Esophagus muscularis mucosa (tissue), 4 donors: ENCODE data around the gene SDCBP2. TPM values are rescaled to one million over a fixed set of nuclear protein-coding genes. Genes with fewer than 3 reads are reported as not detected.

Experiments used
- DNase-seq: peaks from one replicate; pipeline ENCODE4 v3.0.0-alpha.2; 2017; ENCODE audit errors: extremely low spot score
- H3K27ac ChIP-seq, 4 donors: fragments of 200-600 bp; sonication (generic); replicated peaks in 1 of 4; 1 replicate in 3 of 4; 2 replicates in 1 of 4; pipeline ENCODE4 v1.5.1; 2016 to 2019; ENCODE audit warnings: mild to moderate bottlenecking in 1 of 4
- H3K27me3 ChIP-seq, 4 donors: fragments of 200-600 bp; sonication (generic); one replicate each; pipeline versions ENCODE4 v1.5.1 to v1.6.0; 2016 to 2019
- H3K36me3 ChIP-seq, 4 donors: fragments of 200-600 bp; sonication (generic); one replicate each; pipeline ENCODE4 v1.5.1; 2016 to 2019
- H3K4me1 ChIP-seq, 4 donors: fragments of 200-600 bp; sonication (generic); one replicate each; pipeline ENCODE4 v1.5.1; 2016 to 2019
- H3K4me3 ChIP-seq, 4 donors: fragments of 200-600 bp; sonication (generic); 1 replicate in 2 of 4; 2 replicates in 2 of 4; pipeline ENCODE4 v1.5.1; 2016 to 2019; ENCODE audit warnings: mild to moderate bottlenecking in 4 of 4, moderate library complexity in 1 of 4
- H3K9me3 ChIP-seq, 4 donors: fragments of 200-600 bp; sonication (generic); 1 replicate in 3 of 4; 2 replicates in 1 of 4; pipeline ENCODE4 v1.5.1; 2016 to 2019
- EP300 ChIP-seq: sonication (generic); formaldehyde crosslinking; IDR thresholded peaks from one replicate; pipeline ENCODE4 v1.6.1; 2017; ENCODE audit warnings: antibody characterized with exemption
- POLR2A ChIP-seq: fragments of 450-650 bp; IDR thresholded peaks from one replicate; pipeline ENCODE4 v1.6.1; 2017; ENCODE audit warnings: antibody characterized with exemption, moderate library complexity, mild to moderate bottlenecking, low read depth
- POLR2AphosphoS5 ChIP-seq, 2 donors: sonication (generic); formaldehyde crosslinking; IDR thresholded peaks; one replicate each; pipeline ENCODE4 v1.6.1; 2017; ENCODE audit warnings: antibody characterized with exemption in 2 of 2
- WGBS: methylation state at CpG from one replicate; pipeline ENCODE4 v1.1.5; 2018; 5-methylcytosine and 5-hydroxymethylcytosine counted together
- intact Hi-C: fragments of 100-400 bp; cut with DNase I; formaldehyde crosslinking; loops from one replicate; pipeline ENCODE4 v1.15.1; 2023
- total RNA-seq, 4 donors: library from RNA; depleted of rRNA; stranded (reverse); fragments of >200 nt; gene quantifications; one replicate each; pipeline versions ENCODE4 v1.1.0 to v1.2.1, GENCODE V29; 2016
- TF ChIP-seq, protein P1 (sequence below), 3 experiments: fragments of 200-600 bp in 2 of 3; fragments of 450-650 bp in 1 of 3; sonication (generic) in 2 of 3; IDR thresholded peaks; one replicate each; pipeline ENCODE4 v1.5.1; 2017 to 2019; ENCODE audit warnings: antibody characterized with exemption in 3 of 3, mild to moderate bottlenecking in 2 of 3, moderate library complexity in 1 of 3

Gene SDCBP2
- total RNA-seq, 4 donors from 2014 or later, result 2.1 to 6.2 (median 4.1) TPM

DNA sequence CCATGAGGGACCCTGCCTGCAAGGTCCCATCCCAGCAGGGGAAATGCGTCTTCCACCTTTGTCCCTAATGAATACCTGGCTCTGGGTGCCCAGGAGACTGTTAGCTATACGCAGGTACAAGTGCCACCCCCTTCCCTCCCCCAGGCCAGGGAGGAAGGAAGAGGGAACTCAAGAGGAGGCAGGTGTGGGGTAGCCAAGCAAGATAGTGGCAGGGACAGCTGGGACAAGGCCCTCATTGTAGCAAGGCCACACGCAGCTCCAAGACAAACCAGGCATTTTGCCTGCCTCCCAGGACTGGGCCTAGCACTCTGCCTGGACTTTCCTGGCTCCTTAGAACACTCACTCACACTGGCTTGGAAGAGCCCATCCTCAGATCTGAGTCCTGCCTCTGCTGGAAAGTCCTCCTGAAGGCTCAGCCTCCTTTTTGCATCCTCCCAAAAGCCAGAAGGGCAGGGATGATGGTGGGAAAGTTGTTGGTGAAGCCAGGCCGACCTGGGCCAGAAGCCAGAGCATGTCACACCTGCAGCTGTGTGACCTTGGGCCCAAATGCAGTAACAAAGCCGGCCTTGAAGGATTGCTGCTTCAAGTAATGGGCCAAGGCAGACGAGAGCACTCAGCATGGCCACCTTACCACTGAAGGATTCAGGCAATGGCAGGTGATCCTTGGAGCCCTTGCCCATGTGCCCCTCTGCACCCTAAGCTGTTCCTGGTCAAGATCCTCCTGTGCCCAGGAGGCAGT, 35.1 kb downstream of the SDCBP2 start:
- WGBS, result 85% methylated on average over 6 of the region's 6 CpGs
- TF ChIP-seq POLR2A (no peak), POLR2AphosphoS5 (IDR thresholded peaks at IDR 0.05) (no peak)
- intact Hi-C loops, result no loop called here
- no peaks in the 10 kb centered on the region for H3K27me3 ChIP-seq
- H3K27ac ChIP-seq, result no peak overlapping the region
- H3K4me3 ChIP-seq, result no peak overlapping the region
- peaks cover 0 to 34% (median 17%) of the 10 kb centered on the region in 4 donors for H3K36me3 ChIP-seq
- H3K4me1 ChIP-seq, result peaks cover 0 to 6% (median 3%) of the 10 kb centered on the region in 4 donors
- no peaks in the 10 kb centered on the region for H3K9me3 ChIP-seq
- no peak for DNase-seq

DNA sequence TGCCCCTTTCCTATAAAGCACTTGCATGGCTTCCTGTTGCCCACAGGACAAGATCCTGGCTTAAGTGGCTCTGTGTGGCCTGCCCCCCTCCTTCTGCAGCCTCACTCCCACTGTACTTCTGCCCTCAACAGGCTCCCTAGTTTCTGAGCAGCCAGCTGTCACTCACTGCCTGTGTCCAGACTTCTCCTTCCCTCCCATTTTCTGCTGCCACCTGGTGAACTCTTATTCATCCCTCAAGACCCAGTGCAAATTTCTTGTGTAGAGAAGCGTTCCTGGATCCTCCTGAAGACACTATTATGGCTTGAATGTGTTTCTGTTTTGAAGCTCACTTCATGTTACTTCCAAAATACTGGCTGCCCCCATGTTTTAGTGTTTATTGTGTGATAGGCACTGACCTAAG, 36.3 kb downstream of the SDCBP2 start:
- Histone ChIP-seq H3K4me3 (no peak overlapping the region), H3K36me3 (peaks cover 0 to 30% (median 12%) of the 10 kb centered on the region in 4 donors), H3K9me3 (no peaks in the 10 kb centered on the region), H3K27ac (no peak overlapping the region), H3K27me3 (no peaks in the 10 kb centered on the region), H3K4me1 (peaks cover 0 to 6% (median 3%) of the 10 kb centered on the region in 4 donors)
- intact Hi-C loops, result no loop called here
- DNase-seq, result no peak
- TF ChIP-seq EP300, result no peak
- TF ChIP-seq, protein P1, sequence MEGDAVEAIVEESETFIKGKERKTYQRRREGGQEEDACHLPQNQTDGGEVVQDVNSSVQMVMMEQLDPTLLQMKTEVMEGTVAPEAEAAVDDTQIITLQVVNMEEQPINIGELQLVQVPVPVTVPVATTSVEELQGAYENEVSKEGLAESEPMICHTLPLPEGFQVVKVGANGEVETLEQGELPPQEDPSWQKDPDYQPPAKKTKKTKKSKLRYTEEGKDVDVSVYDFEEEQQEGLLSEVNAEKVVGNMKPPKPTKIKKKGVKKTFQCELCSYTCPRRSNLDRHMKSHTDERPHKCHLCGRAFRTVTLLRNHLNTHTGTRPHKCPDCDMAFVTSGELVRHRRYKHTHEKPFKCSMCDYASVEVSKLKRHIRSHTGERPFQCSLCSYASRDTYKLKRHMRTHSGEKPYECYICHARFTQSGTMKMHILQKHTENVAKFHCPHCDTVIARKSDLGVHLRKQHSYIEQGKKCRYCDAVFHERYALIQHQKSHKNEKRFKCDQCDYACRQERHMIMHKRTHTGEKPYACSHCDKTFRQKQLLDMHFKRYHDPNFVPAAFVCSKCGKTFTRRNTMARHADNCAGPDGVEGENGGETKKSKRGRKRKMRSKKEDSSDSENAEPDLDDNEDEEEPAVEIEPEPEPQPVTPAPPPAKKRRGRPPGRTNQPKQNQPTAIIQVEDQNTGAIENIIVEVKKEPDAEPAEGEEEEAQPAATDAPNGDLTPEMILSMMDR (IDR thresholded peaks at IDR 0.05), result no peak
- TF ChIP-seq POLR2A, result no peak
- no peak for TF ChIP-seq POLR2AphosphoS5 (IDR thresholded peaks at IDR 0.05)
- WGBS, result 92% methylated on average over 1 of the region's 1 CpG

DNA sequence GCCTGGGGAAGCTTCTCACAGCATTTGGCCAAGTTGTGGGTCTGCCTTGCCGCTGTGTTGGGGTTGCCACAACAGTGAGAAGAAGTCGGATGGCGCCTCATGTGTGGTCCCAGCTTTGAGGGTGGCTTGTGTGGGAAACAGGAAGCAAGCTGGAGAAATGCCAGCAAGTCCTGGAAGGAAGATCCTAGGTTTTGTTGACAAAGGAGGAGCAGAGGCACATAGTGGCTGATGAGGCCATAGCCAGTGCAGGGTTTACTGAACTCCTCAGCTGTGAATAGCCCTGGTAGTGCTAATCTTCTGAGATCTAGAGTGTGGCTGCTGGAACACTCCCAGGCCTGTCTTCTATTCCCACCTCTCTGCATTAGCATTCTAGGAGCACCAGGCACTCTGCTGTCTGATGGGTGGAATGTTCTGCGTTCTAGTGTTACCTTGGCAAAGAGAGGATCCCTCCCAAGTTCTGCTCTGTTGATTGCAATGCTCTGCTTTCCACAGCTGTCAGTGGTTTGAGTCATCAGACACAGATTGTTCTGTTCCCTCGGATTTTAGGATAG, 37.7 kb downstream of the SDCBP2 start:
- WGBS, result 62% methylated on average over 5 of the region's 5 CpGs
- no peaks in the 10 kb centered on the region for H3K27me3 ChIP-seq
- intact Hi-C loops, result no loop called here
- no peak for DNase-seq
- H3K9me3 ChIP-seq, result no peaks in the 10 kb centered on the region
- TF ChIP-seq POLR2AphosphoS5 (IDR thresholded peaks at IDR 0.05) (no peak), POLR2A (no peak), EP300 (no peak)
- TF ChIP-seq, protein P1 (IDR thresholded peaks at IDR 0.05), result no peak
- H3K27ac ChIP-seq, result no peak overlapping the region
- no peak overlapping the region for H3K4me3 ChIP-seq
- peaks cover 0 to 6% (median 3%) of the 10 kb centered on the region in 4 donors for H3K4me1 ChIP-seq
- H3K36me3 ChIP-seq, result peaks cover 0 to 17% (median 5%) of the 10 kb centered on the region in 4 donors

DNA sequence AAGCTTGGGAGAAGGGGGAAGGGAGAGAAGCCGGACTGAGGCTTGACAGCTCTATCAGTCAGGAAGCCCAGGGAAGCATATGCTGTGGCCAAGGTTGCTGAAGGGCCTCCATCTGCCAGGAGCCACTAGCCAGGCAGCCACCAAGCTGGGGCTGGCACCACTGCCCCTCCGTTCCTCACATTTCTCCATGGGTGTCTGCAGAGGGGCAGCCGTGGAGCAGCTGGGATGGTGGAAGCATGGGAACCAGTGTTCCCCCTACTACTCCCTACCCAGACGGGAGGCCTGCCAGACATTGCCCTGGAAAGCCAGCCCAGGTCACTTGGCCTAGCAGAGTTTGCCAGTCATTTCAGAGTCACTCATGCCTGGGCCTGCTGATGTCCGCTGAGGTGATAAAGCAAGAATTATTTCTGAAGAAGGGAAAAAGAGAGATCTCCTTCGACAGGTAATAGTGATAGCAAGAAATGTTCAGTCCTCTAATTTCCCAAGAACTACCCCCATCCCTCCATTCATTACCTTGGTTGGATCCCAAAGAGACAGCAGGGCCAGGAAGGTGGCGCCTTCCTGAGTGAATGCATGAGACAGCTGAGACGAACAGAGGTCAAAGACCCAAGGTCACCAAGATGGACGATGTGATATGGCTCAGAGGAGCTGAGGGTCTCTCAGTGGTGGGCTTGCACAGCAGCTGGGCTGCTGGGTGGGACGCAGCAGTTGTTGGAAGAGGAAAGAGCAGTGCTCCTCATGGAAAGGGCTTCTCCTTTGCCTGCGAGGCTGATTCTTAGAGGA, 41.0 kb downstream of the SDCBP2 start:
- Histone ChIP-seq H3K4me3 (no peak overlapping the region), H3K27ac (no peak overlapping the region), H3K4me1 (peaks cover 0 to 14% (median 10%) of the 10 kb centered on the region in 4 donors), H3K36me3 (peaks cover 0 to 5% (median 0%) of the 10 kb centered on the region in 4 donors), H3K9me3 (no peaks in the 10 kb centered on the region), H3K27me3 (no peaks in the 10 kb centered on the region)
- 87% methylated on average over 11 of the region's 11 CpGs for WGBS
- no peak for DNase-seq
- intact Hi-C loops, result no loop called here
- no peak for TF ChIP-seq EP300
- no peak for TF ChIP-seq POLR2A
- TF ChIP-seq, protein P1 (IDR thresholded peaks at IDR 0.05), result no peak
- TF ChIP-seq POLR2AphosphoS5 (IDR thresholded peaks at IDR 0.05), result no peak

DNA sequence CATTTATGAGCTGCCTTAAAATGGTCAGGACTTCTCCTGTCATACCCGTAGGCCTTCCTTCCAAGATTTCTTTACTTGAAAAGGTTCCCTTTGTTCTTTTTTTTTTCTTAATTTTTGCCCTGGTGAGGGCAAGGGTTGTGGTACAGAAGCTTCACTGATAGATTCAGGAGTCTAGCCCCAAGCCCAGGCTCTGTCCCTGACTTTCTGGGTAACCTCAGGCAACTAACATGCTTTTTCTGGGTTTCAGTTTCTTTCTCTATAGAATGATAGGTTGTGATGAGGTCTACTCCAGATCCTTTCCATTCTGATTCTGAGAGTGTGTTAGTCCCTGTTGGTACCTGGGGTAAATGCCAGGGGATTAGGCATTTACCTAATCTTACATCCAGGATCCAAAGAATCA, 41.6 kb downstream of the SDCBP2 start:
- peaks cover 0 to 14% (median 10%) of the 10 kb centered on the region in 4 donors for H3K4me1 ChIP-seq
- TF ChIP-seq POLR2AphosphoS5 (IDR thresholded peaks at IDR 0.05) (no peak), POLR2A (no peak), EP300 (no peak)
- TF ChIP-seq, protein P1 (IDR thresholded peaks at IDR 0.05), result no peak
- peaks cover 0 to 5% (median 0%) of the 10 kb centered on the region in 4 donors for H3K36me3 ChIP-seq
- no peaks in the 10 kb centered on the region for H3K9me3 ChIP-seq
- H3K27ac ChIP-seq, result no peak overlapping the region
- intact Hi-C loops, result no loop called here
- DNase-seq, result no peak
- 82% methylated on average over 1 of the region's 1 CpG for WGBS
- H3K27me3 ChIP-seq, result no peaks in the 10 kb centered on the region
- no peak overlapping the region for H3K4me3 ChIP-seq
